Measurements from ENCODE around the gene MTOR.

Gene MTOR

GRCh38 chr1:11176081-11176706 is 86.2 kb downstream of the MTOR start:
- Histone ChIP-seq H3K36me3 (ENCODE audit: control insufficient read depth, insufficient read depth, low read length) (no peaks in the 10 kb centered on the region), H3K4me3 (ENCODE audit: low read depth, low read length) (no peak overlapping the region), H2AFZ (no peak overlapping the region), H3K9me3 (ENCODE audit: control insufficient read depth, low read length) (no peaks in the 10 kb centered on the region), H3K9ac (no peak overlapping the region), H3K27ac (no peak overlapping the region), H3K4me1 (no peaks in the 10 kb centered on the region), H3K79me2 (no peaks in the 10 kb centered on the region), H3K4me2 (ENCODE audit: low read length) (no peak overlapping the region), H3K27me3 (ENCODE audit: control insufficient read depth, insufficient read depth, low read length) (no peaks in the 10 kb centered on the region)
- TF ChIP-seq CTCF (IDR thresholded peaks at IDR 0.05) = no peak

- Histone ChIP-seq H3K27ac (no peak overlapping the region), H3K4me3 (ENCODE audit: low read depth, low read length) (no peak overlapping the region), H3K9me3 (ENCODE audit: control insufficient read depth, low read length) (no peaks in the 10 kb centered on the region), H3K9ac (no peak overlapping the region), H3K4me1 (no peaks in the 10 kb centered on the region), H2AFZ (no peak overlapping the region), H3K36me3 (ENCODE audit: control insufficient read depth, insufficient read depth, low read length) (no peaks in the 10 kb centered on the region), H3K4me2 (ENCODE audit: low read length) (no peak overlapping the region), H3K27me3 (ENCODE audit: control insufficient read depth, insufficient read depth, low read length) (no peaks in the 10 kb centered on the region), H3K79me2 (no peaks in the 10 kb centered on the region)
- no peak for TF ChIP-seq CTCF (IDR thresholded peaks at IDR 0.05)
Observed at GRCh38 chr1:11175461-11175860, 86.9 kb downstream of the MTOR start.

- Histone ChIP-seq H3K27ac (no peak overlapping the region), H3K9me3 (ENCODE audit: control insufficient read depth, low read length) (no peaks in the 10 kb centered on the region), H3K4me2 (ENCODE audit: low read length) (no peak overlapping the region), H3K4me3 (ENCODE audit: low read depth, low read length) (no peak overlapping the region), H3K27me3 (ENCODE audit: control insufficient read depth, insufficient read depth, low read length) (no peaks in the 10 kb centered on the region), H3K36me3 (ENCODE audit: control insufficient read depth, insufficient read depth, low read length) (no peaks in the 10 kb centered on the region), H3K9ac (no peak overlapping the region), H2AFZ (no peak overlapping the region), H3K79me2 (no peaks in the 10 kb centered on the region), H3K4me1 (no peaks in the 10 kb centered on the region)
- no peak for TF ChIP-seq CTCF (IDR thresholded peaks at IDR 0.05)
Observed at GRCh38 chr1:11174261-11174942, 87.9 kb downstream of the MTOR start.

- Histone ChIP-seq H3K4me2 (ENCODE audit: low read length) (no peak overlapping the region), H3K27ac (no peak overlapping the region), H3K79me2 (no peaks in the 10 kb centered on the region), H3K36me3 (ENCODE audit: control insufficient read depth, insufficient read depth, low read length) (no peaks in the 10 kb centered on the region), H2AFZ (no peak overlapping the region), H3K27me3 (ENCODE audit: control insufficient read depth, insufficient read depth, low read length) (no peaks in the 10 kb centered on the region), H3K9me3 (ENCODE audit: control insufficient read depth, low read length) (no peaks in the 10 kb centered on the region), H3K9ac (no peak overlapping the region), H3K4me3 (ENCODE audit: low read depth, low read length) (no peak overlapping the region), H3K4me1 (no peaks in the 10 kb centered on the region)
- TF ChIP-seq CTCF (IDR thresholded peaks at IDR 0.05) = no peak
Observed at GRCh38 chr1:11170102-11170501, 92.2 kb downstream of the MTOR start.

GRCh38 chr1:11169202-11169601 is 93.1 kb downstream of the MTOR start:
- TF ChIP-seq CTCF (IDR thresholded peaks at IDR 0.05) = no peak
- H3K4me3 ChIP-seq (ENCODE audit: low read depth, low read length) = no peak overlapping the region
- H3K4me2 ChIP-seq (ENCODE audit: low read length) = no peak overlapping the region
- H3K36me3 ChIP-seq (ENCODE audit: control insufficient read depth, insufficient read depth, low read length) = no peaks in the 10 kb centered on the region
- H3K9me3 ChIP-seq (ENCODE audit: control insufficient read depth, low read length) = no peaks in the 10 kb centered on the region
- H3K79me2 ChIP-seq = no peaks in the 10 kb centered on the region
- no peaks in the 10 kb centered on the region for H3K27me3 ChIP-seq (ENCODE audit: control insufficient read depth, insufficient read depth, low read length)
- no peak overlapping the region for H3K27ac ChIP-seq
- H3K4me1 ChIP-seq = no peaks in the 10 kb centered on the region
- H2AFZ ChIP-seq = no peak overlapping the region
- H3K9ac ChIP-seq = no peak overlapping the region

Data from parathyroid adenoma (tissue), 2 donors.